H1 (cell line): Measurements from ENCODE around the gene GOLGA2. TPM values are rescaled to one million over a fixed set of nuclear protein-coding genes. Genes with fewer than 3 reads are reported as not detected.

Experiments
- CTCF ChIA-PET: fragments of 300-600 bp; sonication (Branson Sonifier 250); formaldehyde crosslinking; loops from one replicate; lab custom pipeline; 2021; ENCODE audit not compliant: partially characterized antibody; lab: Charles Lee
- POLR2A ChIA-PET: fragments of 300-600 bp; sonication (Branson Sonifier 250); formaldehyde crosslinking; loops from one replicate; lab custom pipeline; 2021; ENCODE audit warnings: inconsistent platforms; ENCODE audit not compliant: partially characterized antibody; lab: Charles Lee
- DNase-seq, 2 experiments: peaks; one replicate each; pipeline versions ENCODE4 v3.0.0 to v3.0.0-alpha.2; 2010 to 2022; ENCODE audit warnings: low spot score in 2 of 2, low read depth in 1 of 2, mixed read lengths in 1 of 2
- FAIRE-seq: peaks from 2 replicates; lab custom pipeline; 2011; peaks lifted over from hg19 to GRCh38; lab: Jason Lieb, UNC
- H2AFZ ChIP-seq: 2 replicates; pipeline ENCODE4 v1.8.1; 2012; ENCODE audit warnings: low read length, inconsistent platforms
- H2AK5ac ChIP-seq: 2 replicates; pipeline ENCODE4 v1.6.1; 2013; ENCODE audit warnings: low read depth, low read length
- H2BK120ac ChIP-seq: replicated peaks from 2 replicates; pipeline ENCODE3; 2013; ENCODE audit warnings: low read depth, low read length, inconsistent platforms
- H2BK12ac ChIP-seq: 2 replicates; pipeline ENCODE4 v1.6.1; 2013; ENCODE audit warnings: low read depth, low read length
- H2BK15ac ChIP-seq: 2 replicates; pipeline ENCODE4 v1.6.1; 2013; ENCODE audit warnings: low read length
- H2BK20ac ChIP-seq: 2 replicates; pipeline ENCODE4 v1.6.1; 2013; ENCODE audit warnings: low read length
- H2BK5ac ChIP-seq: 2 replicates; pipeline ENCODE4 v1.6.1; 2013; ENCODE audit warnings: low read depth, low read length
- H3K14ac ChIP-seq: 2 replicates; pipeline ENCODE4 v1.6.1; 2013; ENCODE audit warnings: inconsistent platforms; ENCODE audit not compliant: insufficient read length
- H3K18ac ChIP-seq: 2 replicates; pipeline ENCODE4 v1.6.1; 2013; ENCODE audit warnings: low read length; ENCODE audit errors: extremely low read depth
- H3K23ac ChIP-seq: 2 replicates; pipeline ENCODE4 v1.6.1; 2013; ENCODE audit warnings: inconsistent platforms; ENCODE audit not compliant: insufficient read length
- H3K23me2 ChIP-seq: 2 replicates; pipeline ENCODE4 v1.6.1; 2013; ENCODE audit warnings: low read depth, low read length
- H3K27ac ChIP-seq: 2 replicates; pipeline ENCODE4 v1.6.1; 2011; ENCODE audit warnings: low read depth, low read length, inconsistent platforms
- H3K27me3 ChIP-seq, 4 experiments: replicated peaks in 1 of 4; 1 replicate in 1 of 4; 2 replicates in 3 of 4; pipeline versions ENCODE4 v1.6.1 to v1.8.1; 2011 to 2013; ENCODE audit warnings: low read length in 3 of 4, mild to moderate bottlenecking in 3 of 4, inconsistent platforms in 2 of 4, mixed read lengths in 2 of 4, moderate library complexity in 1 of 4; ENCODE audit not compliant: control insufficient read depth in 3 of 4, insufficient read depth in 3 of 4; ENCODE audit errors: extremely low read depth in 1 of 4
- H3K36me3 ChIP-seq, 4 experiments: 2 replicates each; pipeline versions ENCODE4 v1.6.1 to v1.8.1; 2011 to 2013; ENCODE audit warnings: mild to moderate bottlenecking in 4 of 4, low read length in 3 of 4, moderate library complexity in 2 of 4, control low read depth in 1 of 4, inconsistent platforms in 1 of 4; ENCODE audit not compliant: insufficient read depth in 4 of 4, control insufficient read depth in 2 of 4
- H3K4ac ChIP-seq: replicated peaks from 2 replicates; pipeline ENCODE3; 2013; ENCODE audit warnings: low read length, low read depth, mixed read lengths, inconsistent platforms; ENCODE audit not compliant: insufficient read length
- H3K4me1 ChIP-seq, 4 experiments: replicated peaks in 1 of 4; 1 replicate in 1 of 4; 2 replicates in 3 of 4; pipeline versions ENCODE4 v1.6.1 to v1.8.1; 2011 to 2013; ENCODE audit warnings: low read length in 3 of 4, inconsistent platforms in 2 of 4, mixed read lengths in 1 of 4; ENCODE audit not compliant: insufficient read depth in 4 of 4, control insufficient read depth in 3 of 4
- H3K4me2 ChIP-seq, 2 experiments: 2 replicates each; pipeline versions ENCODE4 v1.6.1 to v1.8.1; 2011 to 2013; ENCODE audit warnings: low read depth in 2 of 2, low read length in 2 of 2, control low read depth in 1 of 2, inconsistent platforms in 1 of 2, mild to moderate bottlenecking in 1 of 2; ENCODE audit not compliant: insufficient read depth in 1 of 2
- H3K4me3 ChIP-seq, 4 experiments: fragments of 200-600, 300-600 bp in 1 of 4; sonication (generic), shearing (Covaris generic), sonication (Bioruptor Twin) in 1 of 4; 2 replicates each; pipeline versions ENCODE4 v1.5.1 to v1.8.1; 2011 to 2016; ENCODE audit warnings: low read length in 4 of 4, low read depth in 3 of 4, control low read depth in 2 of 4, inconsistent platforms in 2 of 4, mild to moderate bottlenecking in 2 of 4, mixed read lengths in 1 of 4, moderate library complexity in 1 of 4; ENCODE audit not compliant: insufficient read depth in 2 of 4; ENCODE audit errors: extremely low read depth in 1 of 4
- H3K56ac ChIP-seq: replicated peaks from 2 replicates; pipeline ENCODE3; 2013; ENCODE audit warnings: low read depth, mild to moderate bottlenecking, mixed read lengths, low read length, inconsistent platforms; ENCODE audit not compliant: insufficient read length
- H3K79me1 ChIP-seq: 2 replicates; pipeline ENCODE4 v1.6.1; 2013; ENCODE audit warnings: low read depth, low read length, control low read depth
- H3K79me2 ChIP-seq, 2 experiments: 2 replicates each; pipeline versions ENCODE4 v1.6.1 to v1.8.1; 2012 to 2013; ENCODE audit warnings: low read length in 2 of 2, mild to moderate bottlenecking in 2 of 2, inconsistent platforms in 1 of 2; ENCODE audit not compliant: insufficient read depth in 2 of 2, control insufficient read depth in 1 of 2
- H3K9ac ChIP-seq, 4 experiments: replicated peaks in 1 of 4; 1 replicate in 1 of 4; 2 replicates in 3 of 4; pipeline versions ENCODE4 v1.6.1 to v1.8.1; 2011 to 2013; ENCODE audit warnings: low read depth in 3 of 4, low read length in 3 of 4, control low read depth in 2 of 4, mild to moderate bottlenecking in 2 of 4, moderate library complexity in 2 of 4, inconsistent platforms in 1 of 4; ENCODE audit errors: extremely low read depth in 1 of 4
- H3K9me3 ChIP-seq, 2 experiments: 2 replicates each; pipeline versions ENCODE4 v1.6.1 to v1.8.1; 2012 to 2013; ENCODE audit warnings: mild to moderate bottlenecking in 2 of 2, moderate library complexity in 2 of 2, control low read depth in 1 of 2, inconsistent platforms in 1 of 2, low read depth in 1 of 2, low read length in 1 of 2, mixed read lengths in 1 of 2; ENCODE audit not compliant: insufficient read depth in 2 of 2
- H4K20me1 ChIP-seq, 2 experiments: replicated peaks in 1 of 2; 2 replicates each; pipeline versions ENCODE3 to v1.8.1; 2011 to 2013; ENCODE audit warnings: inconsistent platforms in 2 of 2, low read length in 2 of 2, mild to moderate bottlenecking in 1 of 2; ENCODE audit not compliant: insufficient read depth in 2 of 2, control insufficient read depth in 1 of 2
- H4K5ac ChIP-seq: 2 replicates; pipeline ENCODE4 v1.6.1; 2013; ENCODE audit warnings: low read length, low read depth, mixed read lengths, inconsistent platforms; ENCODE audit not compliant: insufficient read length
- H4K8ac ChIP-seq: 2 replicates; pipeline ENCODE4 v1.8.0; 2013; ENCODE audit warnings: mild to moderate bottlenecking, moderate library complexity, low read length, inconsistent platforms; ENCODE audit not compliant: insufficient read depth; ENCODE audit errors: extremely low read depth
- H4K91ac ChIP-seq: replicated peaks from 2 replicates; pipeline ENCODE3; 2013; ENCODE audit warnings: low read length, mixed read lengths, inconsistent platforms; ENCODE audit not compliant: insufficient read length
- BRCA1 ChIP-seq: IDR thresholded peaks from 2 replicates; pipeline ENCODE4 v1.6.1; 2012; ENCODE audit warnings: low read depth, low read length, improper control_type of control experiment
- CBX8 ChIP-seq: fragments of 300-800, 300-1000 bp; sonication (generic); IDR thresholded peaks from 2 replicates; pipeline ENCODE4 v1.7.1; 2016; ENCODE audit warnings: low read depth, low read length, borderline replicate concordance
- CEBPB ChIP-seq: IDR thresholded peaks from 2 replicates; pipeline ENCODE4 v1.6.1; 2012; ENCODE audit warnings: low read depth, low read length
- CHD1 ChIP-seq: IDR thresholded peaks from 2 replicates; pipeline ENCODE4 v1.6.1; 2012; ENCODE audit warnings: low read depth, low read length, improper control_type of control experiment
- CTBP2 ChIP-seq: IDR thresholded peaks from 2 replicates; pipeline ENCODE4 v1.7.0; 2011; ENCODE audit warnings: borderline replicate concordance, mild to moderate bottlenecking, moderate library complexity, mixed read lengths, low read length; ENCODE audit not compliant: insufficient read depth, insufficient read length
- E2F6 ChIP-seq: IDR thresholded peaks from 2 replicates; pipeline ENCODE4 v1.6.1; 2012; ENCODE audit warnings: inconsistent platforms
- KDM5A ChIP-seq: fragments of 200-600 bp; IDR thresholded peaks from 2 replicates; pipeline ENCODE4 v1.7.1; 2012; ENCODE audit warnings: mild to moderate bottlenecking, low read length, inconsistent platforms, mixed read lengths
- NANOG ChIP-seq: IDR thresholded peaks from 2 replicates; pipeline ENCODE4 v1.6.1; 2011; ENCODE audit warnings: low read length, low read depth, mild to moderate bottlenecking, inconsistent platforms; ENCODE audit not compliant: insufficient read depth, poor library complexity, severe bottlenecking
- NRF1 ChIP-seq: IDR thresholded peaks from 2 replicates; pipeline ENCODE4 v1.6.1; 2011; ENCODE audit warnings: mild to moderate bottlenecking, low read depth, low read length, improper control_type of control experiment
- POU5F1 ChIP-seq: IDR thresholded peaks from 2 replicates; pipeline ENCODE4 v1.6.1; 2011; ENCODE audit warnings: low read depth, mild to moderate bottlenecking, low read length, moderate library complexity
- TAF7 ChIP-seq: optimal IDR thresholded peaks from 2 replicates; pipeline ENCODE3; 2011; ENCODE audit warnings: low read depth, mild to moderate bottlenecking, inconsistent platforms, low read length, moderate library complexity, borderline replicate concordance
- YY1 ChIP-seq: IDR thresholded peaks from 2 replicates; pipeline ENCODE4 v1.6.1; 2011; ENCODE audit warnings: low read depth, mild to moderate bottlenecking, low read length
- WGBS, 2 experiments: shearing (Covaris generic) in 1 of 2; methylation state at CpG; one replicate each; pipeline versions ENCODE4 v1.1.6 to v1.1.7; 2013 to 2015; ENCODE audit warnings: low lambda C conversion rate in 2 of 2, mixed read lengths in 2 of 2, inconsistent platforms in 1 of 2, low coverage in 1 of 2, missing lambda C conversion rate in 1 of 2; ENCODE audit not compliant: insufficient replicate concordance in 2 of 2, insufficient coverage in 1 of 2, insufficient read length in 1 of 2; ENCODE audit errors: extremely low coverage in 1 of 2, missing lambda C conversion rate in 1 of 2; 5-methylcytosine and 5-hydroxymethylcytosine counted together
- polyA plus RNA-seq, 7 experiments: library from polyadenylated mRNA; depleted of rRNA in 3 of 7; stranded (reverse) in 5 of 7; unstranded in 2 of 7; fragments of >200 nt in 5 of 7; fragments of 200-250 nt in 2 of 7; gene quantifications; 1 replicate in 5 of 7; 2 replicates in 1 of 7; 4 replicates in 1 of 7; pipeline versions ENCODE4 v1.2.1 to v1.2.3, GENCODE V29; 2011 to 2013; ENCODE audit warnings: missing spikeins in 2 of 7, mixed read lengths in 2 of 7
- total RNA-seq: library from RNA; stranded (reverse); fragmentation: NEBNext Ultra II Directional; extraction: Animal tissue kit (Norgen Biotek cat#: 25700); gene quantifications from 2 replicates; pipeline ENCODE4 v1.2.1, GENCODE V29; 2021

Gene GOLGA2
- total and polyA plus RNA-seq, 2 of the 8 experiments (the other 6 are each of a cell fraction or from before 2014, with no cell fraction given): 13.1 to 43.6 TPM

- no peak overlapping the region for H4K91ac ChIP-seq
- peak overlapping the region; percentile 63 to 96 for H3K4me2 ChIP-seq
- 0 out of 2 replicates have a peak overlapping the region, but pooled peaks have one; percentile 15 for H2AFZ ChIP-seq
- H3K18ac ChIP-seq: no peak overlapping the region
- no peaks in the 10 kb centered on the region for H3K27me3 ChIP-seq
- H4K8ac ChIP-seq: peak overlapping the region; percentile 91; the same call in 1 of the 2 replicates
- no peak overlapping the region for H2BK12ac ChIP-seq
- 34% methylated on average over 16 of the region's 16 CpGs; no CpG with 5 or more reads in 1 of the 2 experiments for WGBS, 2 experiments
- H2BK20ac ChIP-seq: no peak overlapping the region
- no peak overlapping the region for H2BK5ac ChIP-seq
- H2BK120ac ChIP-seq: no peak overlapping the region
- peaks cover 0 to 25% of the 10 kb centered on the region in 2 experiments; a peak in 2 of 4 replicates for H3K79me2 ChIP-seq
- H3K27ac ChIP-seq: no peak overlapping the region
- ChIA-PET POLR2A (interaction anchor here (0.6 to 3.1 kb wide), 3 partner anchors 13 to 229 kb away, joined by 3 to 10 read pairs (median 3); partner anchors contain the start of genes BBLN and SPTAN1), CTCF (interaction anchor here (2.9 kb wide), 1 partner anchor 39 kb away, joined by 12 read pairs; no protein-coding TSS in a partner anchor)
- no peak overlapping the region for H3K56ac ChIP-seq
- no peak overlapping the region for H3K14ac ChIP-seq
- H3K36me3 ChIP-seq: peaks cover 0 to 11% (median 1%) of the 10 kb centered on the region in 4 experiments; a peak in 4 of 8 replicates
- no peak overlapping the region for H2BK15ac ChIP-seq
- H4K5ac ChIP-seq: no peak overlapping the region
- FAIRE-seq (no peak), DNase-seq (no peak)
- H3K4ac ChIP-seq: no peak overlapping the region
- H3K23ac ChIP-seq: no peak overlapping the region
- H3K9ac ChIP-seq: peak overlapping the region; percentile 67 to 95 (median 88)
- peak overlapping the region; percentile 86 to 100 (median 92) for H3K4me3 ChIP-seq
- no peak overlapping the region for H2AK5ac ChIP-seq
- no peaks in the 10 kb centered on the region for H3K9me3 ChIP-seq
- H3K23me2 ChIP-seq: peaks cover 7% of the 10 kb centered on the region
- H4K20me1 ChIP-seq: peaks cover 1 to 3% of the 10 kb centered on the region in 2 experiments
- H3K4me1 ChIP-seq: no peaks in the 10 kb centered on the region; a peak in 3 of 7 replicates
- H3K79me1 ChIP-seq: peaks cover 5% of the 10 kb centered on the region; the same call in 1 of the 2 replicates
- no peak for TF ChIP-seq NANOG
- no peak for TF ChIP-seq BRCA1
- no peak for TF ChIP-seq POU5F1
- TF ChIP-seq YY1: no peak
- TF ChIP-seq CHD1: no peak
- TF ChIP-seq KDM5A: no peak
- TF ChIP-seq TAF7: no peak
- no peak for TF ChIP-seq CBX8
- no peak for TF ChIP-seq CEBPB
- TF ChIP-seq CTBP2: no peak
- no peak for TF ChIP-seq NRF1
- no peak for TF ChIP-seq E2F6
These were observed 47.5 kb upstream of the GOLGA2 start for GRCh38 chr9:128323212-128323730.
